Measurements from ENCODE around the gene GSTO2. TPM values are rescaled to one million over a fixed set of nuclear protein-coding genes. Genes with fewer than 3 reads are reported as not detected.

Gene GSTO2
- total and polyA plus RNA-seq, 2 of the 13 experiments (the other 11 are each of a cell fraction or from before 2014, with no cell fraction given): 2.1 to 7.9 TPM

DNA sequence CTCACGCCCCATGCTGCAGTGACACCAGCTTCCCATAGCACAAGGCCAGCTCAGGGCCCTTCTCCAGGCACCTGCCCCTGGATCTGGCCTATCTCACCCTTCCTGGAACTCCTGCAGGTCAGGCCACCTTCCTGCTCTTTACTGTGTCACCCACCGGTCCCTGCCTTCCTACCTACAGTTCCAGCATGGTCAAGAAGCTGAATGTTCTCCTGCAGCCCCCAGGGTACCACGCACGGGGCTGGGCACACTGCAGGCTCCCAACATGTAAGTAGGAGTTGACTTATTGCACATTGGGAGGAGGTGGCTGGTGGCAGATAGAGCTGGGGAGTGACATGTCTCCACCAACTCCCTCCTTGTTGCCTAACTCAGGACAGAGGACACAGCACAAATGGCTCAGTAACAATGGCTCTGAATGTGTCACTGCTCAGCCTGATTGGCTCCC lies 54.8 kb downstream of the GSTO2 start:
- WGBS (ENCODE audit: low lambda C conversion rate): 84% methylated on average over 4 of the region's 4 CpGs
- no peak overlapping the region for H3K4me2 ChIP-seq (ENCODE audit: low read depth, low read length)
- no TSS peak for BruUV-seq (replicated peaks)
- H4K20me1 ChIP-seq (ENCODE audit: insufficient read depth, low read length): 0 out of 2 replicates have a peak, but pooled peaks cover 3% of the 10 kb centered on the region
- H3K27me3 ChIP-seq (ENCODE audit: control insufficient read depth in 1 of 2, insufficient read depth in 2 of 2, low read length in 2 of 2): no peaks in the 10 kb centered on the region
- POLR2A ChIA-PET: no interaction called here
- H3K79me2 ChIP-seq (ENCODE audit: insufficient read depth, low read length): no peaks in the 10 kb centered on the region
- FAIRE-seq (no peak), DNase-seq (ENCODE audit: low spot score) (no peak), ATAC-seq (no peak)
- intact Hi-C loops (cut with micrococcal nuclease; ENCODE audit: unreplicated experiment): no loop called here
- no peak overlapping the region for H3K27ac ChIP-seq (ENCODE audit: extremely low read length, insufficient read depth, low read length)
- no peak overlapping the region for H3K4me3 ChIP-seq (replicated peaks in 1 of 3; ENCODE audit: insufficient read depth in 1 of 3, low read depth in 2 of 3, low read length in 3 of 3)
- H2AFZ ChIP-seq (ENCODE audit: low read length): no peak overlapping the region
- TF ChIP-seq ZNF737 (CRISPR knock-in tag; IDR thresholded peaks at IDR 0.05; ENCODE audit: borderline replicate concordance) (no peak), XBP1 (CRISPR knock-in tag; IDR thresholded peaks at IDR 0.05) (no peak), NFIB (CRISPR knock-in tag; IDR thresholded peaks at IDR 0.05; ENCODE audit: borderline replicate concordance) (no peak), ZNF235 (CRISPR knock-in tag; IDR thresholded peaks at IDR 0.05; ENCODE audit: borderline replicate concordance) (no peak), ZNF713 (CRISPR knock-in tag; IDR thresholded peaks at IDR 0.05) (no peak), ARHGAP35 (CRISPR knock-in tag; IDR thresholded peaks at IDR 0.05; ENCODE audit: borderline replicate concordance) (no peak), ZNF30 (CRISPR knock-in tag; IDR thresholded peaks at IDR 0.05) (no peak)
- in situ Hi-C loops (cut with HindIII; ENCODE audit: extremely low pct_ligation_motif_present, low pct_unique_long_range_greater_than_20kb): no loop called here
- no peaks in the 10 kb centered on the region for H3K36me3 ChIP-seq (replicated peaks in 1 of 2; ENCODE audit: control insufficient read depth in 1 of 2, insufficient read depth in 2 of 2, low read length in 2 of 2)
- no peak overlapping the region for H3K9ac ChIP-seq (ENCODE audit: insufficient read depth, low read depth, low read length)
- no peaks in the 10 kb centered on the region for H3K9me3 ChIP-seq (ENCODE audit: low read length)
- H3K4me1 ChIP-seq (ENCODE audit: insufficient read depth, low read length): peaks cover 18% of the 10 kb centered on the region
- CTCF ChIA-PET (ENCODE audit: low intra/inter-chr PET ratio, low total read pairs): no interaction called here

GRCh38 chr10:104324221-104324686 lies 55.3 kb downstream of the GSTO2 start:
- H3K36me3 ChIP-seq (replicated peaks in 1 of 2; ENCODE audit: control insufficient read depth in 1 of 2, insufficient read depth in 2 of 2, low read length in 2 of 2): no peaks in the 10 kb centered on the region
- 92% methylated on average over 9 of the region's 9 CpGs for WGBS (ENCODE audit: low lambda C conversion rate)
- intact Hi-C loops (cut with micrococcal nuclease; ENCODE audit: unreplicated experiment) (no loop called here), in situ Hi-C loops (cut with HindIII; ENCODE audit: extremely low pct_ligation_motif_present, low pct_unique_long_range_greater_than_20kb) (no loop called here)
- BruUV-seq (replicated peaks): no TSS peak
- no peak overlapping the region for H3K4me3 ChIP-seq (replicated peaks in 1 of 3; ENCODE audit: insufficient read depth in 1 of 3, low read depth in 2 of 3, low read length in 3 of 3)
- H3K27me3 ChIP-seq (ENCODE audit: control insufficient read depth in 1 of 2, insufficient read depth in 2 of 2, low read length in 2 of 2): no peaks in the 10 kb centered on the region
- H2AFZ ChIP-seq (ENCODE audit: low read length): no peak overlapping the region
- H3K4me1 ChIP-seq (ENCODE audit: insufficient read depth, low read length): peaks cover 23% of the 10 kb centered on the region
- no peak overlapping the region for H3K9ac ChIP-seq (ENCODE audit: insufficient read depth, low read depth, low read length)
- H3K79me2 ChIP-seq (ENCODE audit: insufficient read depth, low read length): no peaks in the 10 kb centered on the region
- ATAC-seq: no peak
- 0 out of 2 replicates have a peak, but pooled peaks cover 3% of the 10 kb centered on the region for H4K20me1 ChIP-seq (ENCODE audit: insufficient read depth, low read length)
- H3K4me2 ChIP-seq (ENCODE audit: low read depth, low read length): no peak overlapping the region
- ChIA-PET CTCF (ENCODE audit: low intra/inter-chr PET ratio, low total read pairs) (no interaction called here), POLR2A (no interaction called here)
- DNase-seq (ENCODE audit: low spot score): no peak
- H3K9me3 ChIP-seq (ENCODE audit: low read length): no peaks in the 10 kb centered on the region
- FAIRE-seq: no peak
- no peak overlapping the region for H3K27ac ChIP-seq (ENCODE audit: extremely low read length, insufficient read depth, low read length)
- TF ChIP-seq ZNF891 (CRISPR knock-in tag; IDR thresholded peaks at IDR 0.05) (no peak), MAFG (CRISPR knock-in tag; IDR thresholded peaks at IDR 0.05) (no peak), FOXP1 (IDR thresholded peaks at IDR 0.05) (no peak), FOXP1 (CRISPR knock-in tag; IDR thresholded peaks at IDR 0.05) (no peak), NONO (IDR thresholded peaks at IDR 0.05) (no peak), NONO (CRISPR knock-in tag; conservative IDR thresholded peaks at IDR 0.05) (no peak), ZNF737 (CRISPR knock-in tag; IDR thresholded peaks at IDR 0.05; ENCODE audit: borderline replicate concordance) (no peak), ZFP82 (CRISPR knock-in tag; IDR thresholded peaks at IDR 0.05; ENCODE audit: borderline replicate concordance) (no peak), ZNF33B (CRISPR knock-in tag; IDR thresholded peaks at IDR 0.05) (no peak), ZNF253 (CRISPR knock-in tag; IDR thresholded peaks at IDR 0.05; ENCODE audit: borderline replicate concordance) (no peak), BATF2 (CRISPR knock-in tag; IDR thresholded peaks at IDR 0.05) (no peak), RAD21 (CRISPR knock-in tag; IDR thresholded peaks at IDR 0.05) (no peak), PPARG (CRISPR knock-in tag; conservative IDR thresholded peaks at IDR 0.05) (no peak), ZNF639 (CRISPR knock-in tag; conservative IDR thresholded peaks at IDR 0.05) (no peak), ATF7-NPFF (CRISPR knock-in tag; IDR thresholded peaks at IDR 0.05; ENCODE audit: low read depth) (no peak)

All from HepG2 (cell line).